HT1080 (cell line): Measurements from ENCODE around the gene PHLDA3. TPM values are rescaled to one million over a fixed set of nuclear protein-coding genes. Genes with fewer than 3 reads are reported as not detected.
"Not testable (repeated sequence)": the region's sequence is repeated elsewhere in the genome, so short reads cannot be mapped to it uniquely, and the experiment has no call there.

Experiments used
- DNase-seq: peaks from one replicate; pipeline ENCODE4 v3.0.0-alpha.2; 2015; ENCODE audit warnings: low read depth
- total RNA-seq: library from RNA; depleted of rRNA; stranded (reverse); fragments of >200 nt; shearing (Covaris generic); gene quantifications from 2 replicates; pipeline ENCODE4 v1.2.3, GENCODE V29; 2014

Gene PHLDA3
- total RNA-seq, 1 experiment from 2014 or later: 111 TPM

- DNase-seq: no peak
Observed at GRCh38 chr1:201504179-201504631, 35.2 kb upstream of the PHLDA3 start.

DNA sequence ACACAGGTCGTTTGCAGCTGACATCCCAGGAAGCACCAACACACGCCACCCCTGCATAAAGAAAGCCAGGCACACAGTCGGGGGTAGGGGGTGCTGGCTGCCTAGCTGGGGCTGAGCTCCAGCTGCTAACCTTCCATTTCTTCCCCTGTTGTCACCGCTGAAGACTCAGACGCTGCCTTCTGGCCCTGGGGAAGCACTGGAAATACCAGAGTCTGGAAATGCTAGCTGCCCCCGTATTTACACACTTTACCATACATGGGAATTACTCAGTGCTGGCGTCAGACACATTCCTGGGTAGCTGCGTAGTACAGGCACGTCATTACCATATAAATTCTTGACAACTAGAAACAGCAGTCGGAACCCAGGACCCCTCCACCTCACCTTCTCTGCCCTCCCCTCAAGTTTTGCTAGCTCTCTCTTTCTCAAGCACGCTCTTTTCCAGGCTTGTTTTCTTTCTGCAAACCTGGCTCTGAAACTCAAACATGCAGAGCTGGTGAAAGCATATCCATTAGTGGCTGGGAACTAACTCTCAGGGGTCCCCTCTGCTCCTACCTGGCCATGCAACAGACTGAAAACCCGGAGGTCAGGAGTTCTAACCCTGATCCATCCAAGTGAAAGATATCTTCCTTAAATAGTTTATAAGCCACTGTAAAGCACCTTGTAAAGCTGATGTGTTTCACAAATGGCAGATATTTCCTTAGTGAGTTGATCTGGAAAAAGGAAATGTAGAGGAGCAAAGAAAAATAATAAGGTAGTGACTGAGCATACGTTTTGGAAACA is 34.6 kb upstream of the PHLDA3 start:
- peak; percentile 94 for DNase-seq

DNA sequence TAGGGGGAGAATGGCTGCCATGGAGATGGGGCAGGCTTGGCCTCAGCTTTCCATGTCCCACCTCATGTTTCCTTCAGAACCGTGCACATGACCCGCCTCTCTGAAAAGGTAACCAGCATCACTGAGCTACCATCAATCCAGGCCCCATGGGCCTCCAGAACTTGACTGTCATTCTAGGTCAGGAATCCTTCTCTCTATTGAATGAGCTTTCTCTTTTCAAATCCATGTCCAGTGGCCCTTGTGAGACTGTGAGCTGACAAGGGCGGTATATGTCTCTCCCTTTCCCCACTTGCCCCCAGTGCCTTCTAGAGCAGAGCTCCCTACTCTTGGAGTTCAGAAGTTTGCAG is 33.5 kb upstream of the PHLDA3 start:
- no peak for DNase-seq

DNA sequence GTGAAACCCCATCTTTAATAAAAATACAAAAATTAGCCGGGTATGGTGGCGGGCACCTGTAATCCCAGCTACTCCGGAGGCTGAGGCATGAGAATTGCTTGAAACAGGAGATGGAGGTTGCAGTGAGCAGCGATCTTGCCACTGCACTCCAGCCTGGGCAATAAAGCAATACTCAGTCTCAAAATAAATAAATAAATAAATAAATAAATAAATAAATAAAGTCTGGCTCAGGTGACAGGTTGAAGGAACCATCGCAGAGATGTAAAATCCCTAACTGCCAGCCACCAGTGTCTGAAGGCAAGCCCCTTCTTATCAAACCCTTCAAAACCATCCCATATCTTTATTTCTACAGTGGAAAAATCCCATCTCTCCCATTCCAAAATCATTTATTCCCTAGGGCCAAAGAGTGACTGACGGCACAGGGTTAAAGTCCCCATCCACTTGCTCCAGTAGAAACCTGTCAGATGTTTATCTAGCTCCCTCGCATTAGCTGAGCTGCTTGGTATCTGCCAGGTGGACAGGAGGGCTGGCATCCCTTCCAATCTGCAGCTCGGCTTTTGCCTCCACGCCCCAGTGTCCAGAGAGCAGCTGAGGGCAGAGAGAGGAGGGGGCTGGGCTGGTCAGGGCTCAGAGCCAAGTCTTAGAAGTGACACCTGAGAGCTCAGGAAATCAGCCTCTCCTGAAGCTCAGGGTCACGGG is 33.0 kb upstream of the PHLDA3 start:
- DNase-seq: no peak

DNA sequence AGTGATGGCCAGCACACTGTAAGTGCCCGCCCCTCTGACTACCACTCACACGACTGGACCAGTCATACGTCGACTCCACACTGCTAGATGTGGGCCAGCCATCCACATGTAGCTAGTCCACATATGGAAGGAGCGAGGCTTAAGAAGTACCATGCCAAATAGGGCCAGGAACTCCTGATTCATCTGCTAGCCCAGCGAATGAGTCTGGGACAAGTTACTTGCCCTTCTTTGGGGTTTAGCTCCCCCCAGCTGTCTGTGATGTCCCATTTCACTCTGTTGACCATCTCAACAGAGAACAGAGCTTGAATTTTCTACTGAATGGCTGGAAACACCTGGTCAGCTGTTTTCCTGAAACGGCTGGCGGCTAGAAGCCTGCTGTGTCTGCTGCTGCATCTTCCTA is 32.2 kb upstream of the PHLDA3 start:
- DNase-seq: no peak

GRCh38 chr1:201500670-201501120 is 31.7 kb upstream of the PHLDA3 start:
- DNase-seq: no peak

GRCh38 chr1:201499795-201500669 is 31.0 kb upstream of the PHLDA3 start:
- DNase-seq: no peak

GRCh38 chr1:201499191-201499590 is 30.2 kb upstream of the PHLDA3 start:
- no peak for DNase-seq

DNA sequence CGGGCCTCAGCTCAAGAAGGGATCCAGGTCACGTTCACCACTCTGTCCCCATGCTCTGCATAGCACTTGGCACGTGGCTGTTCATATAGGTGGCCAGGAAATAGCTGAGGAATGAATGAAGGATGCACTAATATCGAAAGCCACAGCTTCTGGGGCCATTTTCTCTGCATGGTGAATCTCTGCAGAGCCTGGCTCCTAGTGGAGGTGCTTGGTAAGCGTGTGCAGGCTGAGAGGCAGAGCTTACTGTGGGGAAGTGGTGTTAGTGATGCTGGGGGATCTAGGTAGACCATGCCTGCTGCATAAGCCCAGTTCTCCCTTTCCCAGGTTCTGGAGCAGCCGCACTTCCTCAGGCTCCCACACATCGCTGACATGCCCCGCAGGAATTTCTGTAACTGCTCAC is 29.6 kb upstream of the PHLDA3 start:
- no peak for DNase-seq

GRCh38 chr1:201497935-201498509 is 29.0 kb upstream of the PHLDA3 start:
- DNase-seq: no peak

DNA sequence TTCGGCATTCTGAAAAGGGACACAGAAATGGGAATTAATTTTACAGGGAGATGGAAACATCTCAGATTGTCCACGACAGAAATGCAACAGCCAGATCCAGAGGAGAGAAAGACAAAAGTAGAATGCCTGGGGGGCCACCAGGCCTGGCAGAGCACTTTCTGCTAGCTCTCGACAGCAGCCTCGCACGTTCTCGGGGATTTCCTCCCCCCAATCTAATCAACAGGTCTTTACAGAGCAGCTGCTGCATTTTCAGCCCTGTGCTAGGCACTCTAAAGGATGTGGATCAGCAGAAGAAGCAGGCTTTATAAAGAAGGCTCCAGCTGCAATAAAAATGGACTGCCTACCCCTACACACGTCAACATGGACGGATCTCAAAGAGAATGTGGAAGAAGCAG is 27.3 kb upstream of the PHLDA3 start:
- DNase-seq: no peak

DNA sequence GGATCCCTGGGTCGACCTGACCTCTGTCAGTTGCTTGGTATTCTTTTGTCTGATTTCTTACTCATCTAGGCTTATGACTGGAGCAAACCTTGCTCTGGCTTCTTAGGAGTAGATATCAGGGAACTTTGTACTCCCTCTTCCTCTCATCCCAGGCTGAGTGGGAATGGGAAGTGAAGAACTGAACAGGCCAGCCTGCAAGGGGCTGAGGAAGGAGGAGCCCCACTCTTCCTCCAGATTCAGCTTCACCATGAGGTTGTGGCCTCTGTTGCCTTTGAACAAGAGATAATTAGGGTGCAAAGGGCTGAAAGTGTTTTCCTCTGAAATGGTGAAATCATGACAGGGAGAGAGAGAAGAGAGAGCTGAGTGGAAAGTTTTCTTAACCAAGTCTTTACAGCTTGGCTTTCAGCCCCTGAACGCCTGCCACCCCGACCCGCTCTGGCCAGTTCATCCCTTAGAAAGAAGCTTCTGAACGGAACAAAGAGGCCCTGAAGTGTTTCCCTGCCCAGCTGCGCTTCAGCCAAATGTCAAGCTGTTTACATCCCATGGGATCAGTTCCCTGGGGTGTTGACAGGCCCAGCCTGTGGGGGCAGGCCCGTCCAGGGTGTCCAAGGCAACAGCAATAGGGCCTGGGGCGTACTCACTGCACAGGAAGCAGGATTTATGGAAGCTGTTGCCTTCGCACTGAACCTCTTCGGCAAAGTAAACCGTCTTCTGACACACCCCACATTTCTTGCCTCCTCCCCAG is 26.7 kb upstream of the PHLDA3 start:
- DNase-seq: no peak

DNA sequence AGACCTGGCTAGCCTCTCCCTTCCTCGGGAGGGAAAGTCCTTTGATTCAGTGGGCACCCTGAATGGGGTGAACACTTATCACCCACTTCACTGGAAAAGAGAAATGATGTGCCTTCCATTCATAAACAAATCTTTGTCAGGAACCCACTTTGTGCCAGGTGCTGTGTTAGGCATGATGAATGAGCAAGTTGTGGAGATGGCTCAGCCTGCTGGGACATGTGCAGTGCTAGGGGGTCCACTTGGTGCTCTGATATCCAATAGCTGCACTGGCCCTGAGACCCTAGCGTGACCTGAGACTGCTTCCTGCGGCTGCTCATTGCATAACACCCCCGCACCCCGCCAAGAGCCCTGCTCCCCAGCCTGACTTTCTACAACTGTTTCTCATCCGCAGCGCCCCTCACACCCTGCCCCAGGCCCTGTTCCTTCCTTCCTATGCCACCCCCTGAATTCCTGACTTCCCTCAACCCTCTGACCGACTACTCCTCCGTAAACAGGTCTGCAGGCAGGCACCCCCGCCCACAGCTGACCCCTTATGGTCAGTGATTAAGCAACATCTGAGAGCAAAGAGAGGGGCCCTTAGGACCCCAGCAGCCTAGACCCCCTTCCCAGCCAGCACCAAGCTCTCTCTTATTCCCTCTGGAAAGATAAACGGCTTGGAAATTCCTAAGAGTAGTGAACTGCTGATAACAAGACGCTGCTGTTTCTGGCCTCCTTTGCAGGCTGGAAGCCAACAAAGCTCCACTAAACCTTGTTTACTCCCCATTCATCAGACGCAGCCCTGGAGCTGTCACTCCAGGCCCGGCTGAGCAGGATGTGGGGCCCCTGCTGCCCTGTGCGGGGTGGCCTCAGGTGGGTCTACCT is 25.0 kb upstream of the PHLDA3 start:
- DNase-seq: no peak

GRCh38 chr1:201493026-201493656 is 24.2 kb upstream of the PHLDA3 start:
- not testable (repeated sequence) for DNase-seq

DNA sequence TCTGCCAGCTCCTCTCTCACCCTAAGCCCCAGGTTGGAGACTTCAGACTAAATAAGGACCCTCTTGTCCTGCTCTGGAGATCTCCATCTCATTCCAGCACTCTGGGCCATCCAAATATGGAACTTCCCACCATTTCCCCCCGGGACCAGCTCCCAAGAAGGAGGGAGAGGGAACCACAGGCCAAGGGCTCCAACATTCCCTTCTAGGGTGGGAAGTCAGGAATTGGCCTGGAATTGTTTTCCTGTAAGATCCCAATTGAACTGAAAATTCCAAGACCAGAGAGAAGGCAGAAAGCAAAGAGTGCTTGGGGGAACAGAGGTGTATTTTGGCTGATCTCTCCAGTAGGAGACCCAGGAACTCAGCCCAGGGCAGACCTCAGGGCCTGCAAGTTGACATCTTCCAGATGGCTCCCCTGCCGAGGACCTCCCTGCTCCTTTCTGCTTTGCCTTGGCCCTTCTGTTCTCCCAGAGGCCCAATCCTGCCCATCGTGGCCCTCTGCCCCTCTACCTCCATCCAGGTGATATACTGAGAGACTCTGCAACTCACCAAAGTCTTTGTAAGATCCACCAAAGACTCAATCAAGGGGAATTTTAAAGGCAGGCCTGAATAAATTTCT is 23.0 kb upstream of the PHLDA3 start:
- no peak for DNase-seq

DNA sequence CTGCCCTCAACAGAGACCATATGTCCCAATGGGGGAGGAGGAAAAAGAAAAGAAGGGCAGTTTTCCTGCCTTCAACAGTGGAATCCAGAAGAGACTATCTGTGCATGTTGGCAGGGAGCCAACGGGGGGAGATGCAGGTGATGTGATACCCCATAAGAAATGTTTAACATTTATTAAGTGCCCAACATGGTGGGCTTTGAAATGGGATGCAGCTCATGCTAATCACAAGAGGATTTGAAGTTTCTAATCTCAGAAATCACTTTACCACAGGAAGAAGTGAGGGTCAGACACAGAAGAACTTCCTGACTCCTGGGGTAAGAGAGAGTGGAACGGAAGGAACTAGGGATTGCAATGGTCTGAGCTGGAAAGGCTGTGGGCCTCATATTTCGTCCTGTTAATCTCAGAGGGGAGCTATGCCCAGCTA is 21.7 kb upstream of the PHLDA3 start:
- DNase-seq: peak; percentile 71

DNA sequence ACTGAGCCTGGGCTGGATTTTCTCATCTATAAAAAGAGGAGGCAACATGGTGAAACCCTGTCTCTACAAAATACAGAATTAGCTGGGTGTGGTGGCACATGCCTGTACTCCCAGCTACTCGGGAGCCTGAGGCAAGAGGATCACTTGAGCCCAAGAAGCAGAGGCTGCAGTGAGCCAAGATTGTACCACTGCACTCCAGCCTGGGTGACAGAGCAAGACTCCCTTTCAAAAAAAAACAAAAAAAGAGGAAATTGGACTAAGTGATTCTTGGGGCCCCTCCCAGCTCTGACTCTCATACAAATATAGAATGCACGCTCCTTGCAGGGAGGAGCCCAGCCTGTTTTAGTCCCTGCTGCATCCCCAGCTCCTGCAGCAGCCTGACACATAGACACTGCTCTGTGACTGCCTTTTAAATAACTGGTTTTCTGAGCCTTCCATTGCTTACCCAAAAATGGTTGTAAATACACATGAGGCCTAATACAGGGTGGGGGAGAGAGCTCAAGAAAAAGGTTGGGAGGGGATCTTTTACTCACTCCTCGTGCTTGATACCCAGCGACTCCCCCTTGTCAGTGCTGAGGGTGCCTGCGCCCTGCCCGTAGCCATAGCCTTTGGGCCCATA is 20.8 kb upstream of the PHLDA3 start:
- no peak for DNase-seq

DNA sequence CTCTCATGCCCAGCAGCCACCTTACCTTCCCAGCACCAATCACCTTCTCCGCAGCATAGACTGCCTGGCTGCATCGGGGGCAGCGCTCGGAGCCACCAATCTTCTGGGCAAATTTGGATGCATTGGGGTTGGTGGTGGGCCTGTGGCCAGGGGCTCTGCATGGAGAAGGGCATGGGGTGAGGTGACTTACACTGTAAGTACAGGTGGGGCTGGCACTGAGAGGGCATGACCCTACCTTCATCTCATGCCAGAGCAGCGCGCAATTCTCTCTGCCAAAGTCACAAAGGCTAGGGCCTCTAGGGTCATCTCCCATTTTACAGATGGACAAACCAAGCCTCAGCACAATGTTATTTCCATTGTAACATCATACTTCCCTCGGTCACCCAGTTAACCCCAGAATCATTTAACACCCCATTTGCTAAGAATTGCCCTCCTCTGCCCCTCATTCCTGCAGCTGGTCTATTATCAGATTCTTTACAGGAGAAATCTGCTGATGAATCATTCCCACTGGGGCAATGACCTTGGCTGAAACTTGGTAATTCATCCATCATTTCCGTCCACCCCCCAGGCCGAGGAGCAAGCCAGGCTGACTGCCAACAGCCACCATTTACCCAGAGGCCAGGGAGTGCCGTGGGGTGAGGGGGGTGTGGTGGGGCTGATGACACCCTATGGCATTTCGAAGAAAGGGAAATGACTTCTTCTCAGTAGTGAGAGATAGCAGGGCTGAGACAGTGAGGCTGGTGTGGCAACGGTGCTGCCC is 20.0 kb upstream of the PHLDA3 start:
- peak; percentile 96 for DNase-seq
